Right lobe of liver (tissue), 6 donors: ENCODE data around the gene MAP2K2. TPM values are rescaled to one million over a fixed set of nuclear protein-coding genes. Genes with fewer than 3 reads are reported as not detected.

ENCODE experiments used
- ATAC-seq, 4 donors: fragments of 200-7000 bp; cut with Tn5 transposase; one replicate each; pipeline ENCODE4 v1.9.1; 2020; ENCODE audit warnings: mild to moderate bottlenecking in 4 of 4, moderate library complexity in 4 of 4
- DNase-seq, 3 donors: peaks; one replicate each; pipeline ENCODE4 v3.0.0-alpha.2; 2020
- H3K27ac ChIP-seq, 3 donors: fragments of 200-600 bp; one replicate each; pipeline ENCODE4 v1.8.0; 2022
- H3K27me3 ChIP-seq, 2 donors: fragments of 200-600 bp; one replicate each; pipeline ENCODE4 v1.8.0; 2022
- H3K36me3 ChIP-seq, 4 donors: fragments of 200-600 bp; sonication (generic) in 1 of 4; one replicate each; pipeline versions ENCODE4 v1.5.1 to v1.8.0; 2017 to 2022; ENCODE audit warnings: control low read depth in 1 of 4
- H3K4me1 ChIP-seq, 4 donors: fragments of 200-600 bp; sonication (generic) in 1 of 4; one replicate each; pipeline versions ENCODE4 v1.5.1 to v1.8.0; 2017 to 2022; ENCODE audit warnings: control low read depth in 1 of 4
- H3K4me3 ChIP-seq, 3 donors: fragments of 200-600 bp; one replicate each; pipeline ENCODE4 v1.8.0; 2022
- H3K9me3 ChIP-seq, 4 donors: fragments of 200-600 bp; sonication (generic) in 1 of 4; one replicate each; pipeline versions ENCODE4 v1.5.1 to v1.8.0; 2017 to 2022; ENCODE audit warnings: control low read depth in 1 of 4
- POLR2A ChIP-seq: fragments of 450-650 bp; IDR thresholded peaks from one replicate; pipeline ENCODE4 v1.6.1; 2017; ENCODE audit warnings: antibody characterized with exemption, mild to moderate bottlenecking
- WGBS: methylation state at CpG from one replicate; pipeline ENCODE4 v1.1.6; 2018; ENCODE audit warnings: low coverage, low lambda C conversion rate; ENCODE audit not compliant: insufficient coverage; ENCODE audit errors: missing lambda C conversion rate; 5-methylcytosine and 5-hydroxymethylcytosine counted together
- intact Hi-C, 2 donors: fragments of 100-400 bp; cut with DNase I; formaldehyde crosslinking; loops; one replicate each; pipeline versions ENCODE4 v1.11.2 to v1.14.1; 2022
- total RNA-seq, 6 experiments: library from RNA; depleted of rRNA in 2 of 6; stranded (reverse); fragments of >200 nt in 2 of 6; fragmentation: NEBNext Ultra II Directional in 3 of 6; extraction: Animal tissue kit (Norgen Biotek cat#: 25700) in 3 of 6; gene quantifications; one replicate each; pipeline versions ENCODE4 v1.1.0 to v1.2.4, GENCODE V29; 2016 to 2023
- TF ChIP-seq, protein P1 (sequence below), 4 donors: fragments of 200-600 bp in 3 of 4; fragments of 450-650 bp in 1 of 4; IDR thresholded peaks; one replicate each; pipeline versions ENCODE4 v1.5.1 to v1.8.0; 2016 to 2022; ENCODE audit warnings: antibody characterized with exemption in 4 of 4, mild to moderate bottlenecking in 2 of 4
- donor health status: DM: no; HTN: yes; CAD: no.
- donor health status: DM: no; HTN: no; CAD: no.
- donor health status: DM: no; HTN: no; CAD: no.
- donor health status: DM: no; HTN: yes; CAD: no.
- donor health status: DM: no; HTN: yes; CAD: no.

Gene MAP2K2
- total RNA-seq, 6 experiments from 2014 or later = 50.2 to 75.7 (median 59.8) TPM

DNA sequence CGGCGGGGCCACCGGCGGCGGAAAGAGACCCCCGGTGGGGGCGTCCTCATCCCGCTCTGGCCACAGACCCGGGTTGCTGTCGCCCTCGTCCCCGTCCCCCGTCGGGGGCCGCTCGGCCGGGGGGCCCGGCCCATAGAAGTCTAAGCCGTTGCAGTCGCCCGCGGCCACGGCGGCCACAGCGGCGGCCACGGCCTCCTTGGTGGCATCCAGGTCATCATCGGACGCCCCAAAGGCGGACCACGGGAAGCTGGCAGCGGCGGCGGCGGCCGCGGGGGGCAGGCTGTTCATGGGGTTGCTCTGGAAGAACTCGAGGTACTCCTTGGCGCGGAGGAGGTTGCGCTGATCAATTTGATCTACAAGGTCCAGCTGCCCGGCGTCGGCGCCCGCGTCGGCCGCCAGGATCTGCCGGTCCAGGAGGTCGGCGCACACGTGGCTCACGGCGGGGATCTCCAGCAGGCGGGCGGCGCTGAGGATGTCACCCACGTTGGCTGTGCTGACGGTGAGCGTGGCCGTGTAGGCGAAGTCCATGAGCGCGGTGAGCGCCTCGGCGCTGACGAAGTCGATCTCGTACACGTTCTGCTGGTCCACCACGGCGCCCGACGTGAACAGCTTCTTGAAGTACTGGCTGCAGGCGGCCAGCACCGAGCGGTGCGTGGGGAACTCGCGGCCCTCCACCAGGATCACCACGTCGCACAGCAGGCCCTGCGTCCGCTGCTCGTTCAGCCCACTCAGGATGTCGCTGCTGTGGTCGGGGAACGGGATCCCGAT, 69.3 kb downstream of the MAP2K2 start:
- Histone ChIP-seq H3K4me3 (no peak overlapping the region), H3K36me3 (peaks cover 0 to 22% (median 12%) of the 10 kb centered on the region in 4 donors), H3K4me1 (peaks cover 0 to 45% (median 23%) of the 10 kb centered on the region in 4 donors), H3K27me3 (no peaks in the 10 kb centered on the region), H3K27ac (no peak overlapping the region), H3K9me3 (no peaks in the 10 kb centered on the region)
- ATAC-seq (no peak), DNase-seq (peak in 2 of 3 donors; percentile 48 to 58)
- intact Hi-C loops = no loop called here
- WGBS = 96% methylated on average over 5 of the region's 91 CpGs
- TF ChIP-seq POLR2A = no peak
- TF ChIP-seq, protein P1, sequence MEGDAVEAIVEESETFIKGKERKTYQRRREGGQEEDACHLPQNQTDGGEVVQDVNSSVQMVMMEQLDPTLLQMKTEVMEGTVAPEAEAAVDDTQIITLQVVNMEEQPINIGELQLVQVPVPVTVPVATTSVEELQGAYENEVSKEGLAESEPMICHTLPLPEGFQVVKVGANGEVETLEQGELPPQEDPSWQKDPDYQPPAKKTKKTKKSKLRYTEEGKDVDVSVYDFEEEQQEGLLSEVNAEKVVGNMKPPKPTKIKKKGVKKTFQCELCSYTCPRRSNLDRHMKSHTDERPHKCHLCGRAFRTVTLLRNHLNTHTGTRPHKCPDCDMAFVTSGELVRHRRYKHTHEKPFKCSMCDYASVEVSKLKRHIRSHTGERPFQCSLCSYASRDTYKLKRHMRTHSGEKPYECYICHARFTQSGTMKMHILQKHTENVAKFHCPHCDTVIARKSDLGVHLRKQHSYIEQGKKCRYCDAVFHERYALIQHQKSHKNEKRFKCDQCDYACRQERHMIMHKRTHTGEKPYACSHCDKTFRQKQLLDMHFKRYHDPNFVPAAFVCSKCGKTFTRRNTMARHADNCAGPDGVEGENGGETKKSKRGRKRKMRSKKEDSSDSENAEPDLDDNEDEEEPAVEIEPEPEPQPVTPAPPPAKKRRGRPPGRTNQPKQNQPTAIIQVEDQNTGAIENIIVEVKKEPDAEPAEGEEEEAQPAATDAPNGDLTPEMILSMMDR (IDR thresholded peaks at IDR 0.05) = no peak

DNA sequence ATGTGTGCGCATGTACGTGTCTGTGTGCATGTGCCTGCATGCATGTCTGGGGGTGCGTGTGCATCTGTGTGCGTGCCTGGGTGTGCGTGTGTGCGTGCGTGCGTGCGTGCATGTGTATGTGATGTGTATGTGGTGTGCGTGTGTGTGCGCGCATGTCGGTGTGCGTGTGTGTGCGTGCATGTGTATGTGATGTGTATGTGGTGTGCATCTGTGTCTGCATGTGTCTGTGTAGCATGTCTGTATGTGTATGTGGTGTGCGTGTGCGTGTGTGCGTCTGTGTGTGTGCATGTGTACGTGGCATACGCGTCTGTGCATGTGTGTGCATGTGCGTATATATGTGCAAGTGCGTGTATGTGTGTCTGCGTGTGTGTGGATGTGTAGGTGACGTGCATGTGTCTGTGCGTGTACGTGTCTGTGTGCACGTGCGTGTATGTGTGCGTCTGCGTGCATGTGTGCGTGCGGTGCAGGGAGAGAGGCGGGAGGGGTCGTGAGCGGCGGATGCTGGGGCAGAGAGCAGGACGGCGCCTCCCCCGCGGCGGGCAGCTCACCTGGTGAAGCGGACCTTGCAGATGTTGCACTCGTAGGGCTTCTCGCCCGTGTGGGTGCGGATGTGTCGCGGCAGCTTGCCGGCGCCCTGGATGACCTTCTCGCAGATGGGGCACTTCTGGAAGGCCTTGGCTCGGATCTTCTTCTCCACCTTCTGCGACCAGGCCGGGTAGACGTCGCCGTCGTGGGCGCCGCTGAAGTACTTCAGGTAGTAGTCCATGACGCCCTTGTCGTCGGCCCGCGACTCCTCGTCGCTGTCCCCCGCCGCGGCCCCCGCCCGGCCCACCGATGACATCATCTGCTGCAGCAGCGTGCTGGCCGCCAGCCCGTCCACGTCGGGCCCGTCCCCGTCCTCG, 70.2 kb downstream of the MAP2K2 start:
- Histone ChIP-seq H3K36me3 (peaks cover 0 to 24% (median 12%) of the 10 kb centered on the region in 4 donors), H3K9me3 (no peaks in the 10 kb centered on the region), H3K4me3 (no peak overlapping the region), H3K27me3 (no peaks in the 10 kb centered on the region), H3K27ac (no peak overlapping the region), H3K4me1 (peaks cover 0 to 35% (median 18%) of the 10 kb centered on the region in 4 donors)
- ATAC-seq = no peak
- 83% methylated on average over 44 of the region's 82 CpGs for WGBS
- TF ChIP-seq, protein P1 (IDR thresholded peaks at IDR 0.05) = no peak
- TF ChIP-seq POLR2A = no peak
- intact Hi-C loops = no loop called here
- DNase-seq = peak in 1 of 3 donors; percentile 55

DNA sequence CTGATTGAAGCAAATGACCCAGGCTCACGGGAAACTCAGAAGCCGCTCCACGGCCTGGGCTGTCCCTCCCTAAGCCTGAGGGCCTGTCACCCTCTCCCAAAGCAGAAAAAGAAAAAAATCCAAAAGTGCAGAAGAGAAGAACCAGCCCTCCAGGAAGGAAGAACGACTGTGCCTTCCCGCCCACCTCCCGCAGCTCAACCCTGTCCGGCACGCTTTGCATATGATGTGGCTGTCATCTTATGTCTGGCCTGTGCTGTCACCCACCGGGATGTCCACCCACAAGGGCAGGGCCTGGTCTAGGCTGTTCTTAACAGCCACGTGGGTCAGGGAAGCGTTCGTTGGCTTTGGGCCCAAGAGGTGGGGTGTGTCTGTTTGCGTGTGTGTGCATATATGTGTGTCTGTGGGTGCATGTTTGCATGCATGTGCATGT, 70.9 kb downstream of the MAP2K2 start:
- WGBS = 10% methylated on average over 9 of the region's 13 CpGs
- peaks cover 0 to 29% (median 14%) of the 10 kb centered on the region in 4 donors for H3K4me1 ChIP-seq
- ATAC-seq (peak in 1 of 4 donors; percentile 0), DNase-seq (peak; percentile 48 to 65 (median 63))
- no peaks in the 10 kb centered on the region for H3K27me3 ChIP-seq
- peaks cover 0 to 28% (median 12%) of the 10 kb centered on the region in 4 donors for H3K36me3 ChIP-seq
- peak overlapping the region; percentile 75 to 92 (median 85) for H3K27ac ChIP-seq
- no peaks in the 10 kb centered on the region for H3K9me3 ChIP-seq
- intact Hi-C loops = no loop called here
- TF ChIP-seq, protein P1 (IDR thresholded peaks at IDR 0.05) = no peak
- peak; percentile 33 for TF ChIP-seq POLR2A
- H3K4me3 ChIP-seq = peak overlapping the region in 2 of 3 donors; percentile 31 to 50

DNA sequence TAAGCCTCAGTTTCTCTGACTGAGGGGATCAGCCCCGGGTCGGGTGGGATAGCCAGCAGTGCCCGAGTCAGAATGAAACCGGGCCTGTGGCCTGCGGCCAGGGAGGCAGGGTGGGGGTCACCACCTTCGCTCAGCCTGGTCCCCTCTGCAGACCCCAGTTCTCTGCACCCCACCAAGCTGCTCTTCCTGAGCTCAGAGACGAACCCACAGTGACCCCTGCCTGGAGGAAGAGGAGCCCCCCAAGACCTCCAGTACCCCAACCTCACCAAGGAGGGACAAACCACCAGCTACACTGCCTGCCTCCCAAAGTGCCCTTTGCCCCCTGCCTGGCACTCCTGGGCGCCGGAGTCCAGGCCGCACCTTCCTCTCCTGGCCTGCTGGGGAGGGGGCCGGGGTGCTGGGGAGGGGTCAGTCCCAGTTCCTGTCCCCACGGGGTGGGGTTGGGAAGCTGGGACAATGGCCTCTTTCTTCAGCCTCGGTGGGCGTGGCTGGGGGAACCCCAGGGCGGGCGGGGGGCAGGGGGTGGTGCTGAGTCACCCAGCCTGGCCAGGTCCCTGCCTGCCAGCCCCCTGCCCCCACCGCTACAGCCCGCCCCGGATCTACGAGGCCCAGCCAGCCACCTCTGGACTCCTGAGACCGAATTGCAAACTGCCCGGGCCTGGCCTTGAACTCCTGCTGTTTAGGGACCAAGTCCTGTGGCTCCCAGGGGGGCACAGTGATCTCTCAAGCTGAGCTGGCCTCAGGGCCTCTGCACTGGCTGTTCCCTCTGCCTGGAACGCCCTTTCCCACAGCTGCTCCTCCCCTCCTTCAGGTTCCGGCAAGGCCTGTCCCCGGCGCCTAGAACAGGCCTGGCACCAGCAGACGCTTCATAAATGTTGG, 71.6 kb downstream of the MAP2K2 start:
- WGBS = 50% methylated on average over 1 of the region's 27 CpGs

More for the DNA sequence above, 71.6 kb downstream of the MAP2K2 start:
- Histone ChIP-seq H3K27ac (peak overlapping the region; percentile 75 to 92 (median 85)), H3K4me3 (peak overlapping the region; percentile 20 to 50 (median 31)), H3K4me1 (peaks cover 0 to 22% (median 11%) of the 10 kb centered on the region in 4 donors), H3K36me3 (peaks cover 0 to 33% (median 12%) of the 10 kb centered on the region in 4 donors), H3K9me3 (no peaks in the 10 kb centered on the region), H3K27me3 (no peaks in the 10 kb centered on the region)
- ATAC-seq = peak; percentile 81 to 85 (median 84)
- intact Hi-C loops = no loop called here
- peak; percentile 91 to 97 (median 96) for DNase-seq
- no peak for TF ChIP-seq POLR2A
- TF ChIP-seq, protein P1 (IDR thresholded peaks at IDR 0.05) = no peak
